DOHH2 (cell line): ENCODE results near the gene PTHLH.

Experiments used
- H3F3A ChIP-seq: fragments of 200-600 bp; sonication (generic), shearing (Covaris generic); 2 replicates; pipeline ENCODE4 v1.6.0; 2016; ENCODE audit warnings: antibody characterized with exemption, mild to moderate bottlenecking; ENCODE audit not compliant: control insufficient read depth, insufficient read depth
- H3K27ac ChIP-seq: fragments of 200-600 bp; sonication (generic); 2 replicates; pipeline ENCODE4 v1.5.1; 2014; ENCODE audit warnings: low read depth, mild to moderate bottlenecking, low read length, moderate library complexity
- H3K27me3 ChIP-seq: fragments of 200-600 bp; sonication (generic); 2 replicates; pipeline ENCODE4 v1.6.1; 2014; ENCODE audit warnings: mild to moderate bottlenecking, low read length, mixed read lengths; ENCODE audit not compliant: control insufficient read depth
- H3K36me3 ChIP-seq: fragments of 200-600 bp; sonication (generic); 2 replicates; pipeline ENCODE4 v1.6.1; 2014; ENCODE audit warnings: mild to moderate bottlenecking, low read length, moderate library complexity, mixed read lengths; ENCODE audit not compliant: control insufficient read depth
- H3K4me1 ChIP-seq: fragments of 200-600 bp; sonication (generic); 2 replicates; pipeline ENCODE4 v1.6.1; 2014; ENCODE audit warnings: mild to moderate bottlenecking, low read length, mixed read lengths; ENCODE audit not compliant: control insufficient read depth
- H3K4me2 ChIP-seq: fragments of 200-600 bp; sonication (generic); 2 replicates; pipeline ENCODE4 v1.6.0; 2014; ENCODE audit warnings: mild to moderate bottlenecking, low read length, moderate library complexity
- H3K4me3 ChIP-seq: fragments of 200-600 bp; sonication (generic); 2 replicates; pipeline ENCODE4 v1.5.1; 2014; ENCODE audit warnings: mild to moderate bottlenecking, low read length, mixed read lengths
- H3K79me2 ChIP-seq: fragments of 200-600 bp; sonication (generic); 2 replicates; pipeline ENCODE4 v1.6.1; 2014; ENCODE audit warnings: mild to moderate bottlenecking, low read length, mixed read lengths; ENCODE audit not compliant: control insufficient read depth
- H3K9me2 ChIP-seq: fragments of 200-600 bp; sonication (generic); replicated peaks from 2 replicates; pipeline ENCODE4 v1.6.1; 2014; ENCODE audit warnings: mild to moderate bottlenecking, low read length, mixed read lengths; ENCODE audit not compliant: control insufficient read depth
- H3K9me3 ChIP-seq: fragments of 200-600 bp; sonication (generic); 2 replicates; pipeline ENCODE4 v1.6.1; 2014; ENCODE audit warnings: antibody characterized with exemption, low read length, mixed read lengths; ENCODE audit not compliant: control insufficient read depth, insufficient read depth
- H4K20me1 ChIP-seq: fragments of 200-600 bp; sonication (generic); 2 replicates; pipeline ENCODE4 v1.6.0; 2014; ENCODE audit warnings: low read depth, mild to moderate bottlenecking, antibody characterized with exemption, low read length, moderate library complexity; ENCODE audit not compliant: control insufficient read depth, insufficient read depth
- EZH2phosphoT487 ChIP-seq: fragments of 200-600 bp; sonication (generic); IDR thresholded peaks from 2 replicates; pipeline ENCODE4 v1.6.1; 2017; ENCODE audit warnings: borderline replicate concordance, mild to moderate bottlenecking, antibody characterized with exemption, low read length, moderate library complexity, mixed read lengths
- TF ChIP-seq, protein P1 (sequence below): fragments of 200-600 bp; sonication (generic); IDR thresholded peaks from one replicate; pipeline ENCODE4 v1.5.1; 2014; ENCODE audit warnings: antibody characterized with exemption, mild to moderate bottlenecking, low read depth, low read length; ENCODE audit not compliant: poor library complexity, severe bottlenecking

PTHLH gene

DNA sequence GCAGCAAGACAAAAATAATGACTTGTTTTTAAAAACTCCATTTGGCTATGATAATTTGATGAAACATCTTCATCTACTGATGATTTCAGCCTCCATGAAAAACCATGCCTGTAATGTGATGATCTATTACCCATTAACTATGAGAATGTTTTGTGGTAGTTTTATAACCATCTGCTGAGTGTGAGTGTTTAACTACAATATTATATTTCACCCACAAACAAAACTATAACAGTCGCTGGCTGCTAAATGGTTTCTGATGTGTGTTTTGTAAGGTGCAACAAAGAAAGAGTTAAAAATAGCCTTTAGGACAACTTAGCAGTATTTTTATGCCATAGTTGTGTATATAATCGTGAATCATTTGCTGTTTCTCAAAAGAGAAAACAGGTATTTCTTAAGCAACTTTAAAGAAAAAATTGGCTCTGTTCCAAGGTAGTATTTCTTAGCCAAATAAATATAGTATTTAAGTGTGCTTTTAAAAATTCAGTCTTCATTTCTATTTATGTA lies 4.9 kb downstream of the PTHLH start:
- Histone ChIP-seq H3K27ac (no peak overlapping the region), H3K4me2 (no peak overlapping the region)

DNA sequence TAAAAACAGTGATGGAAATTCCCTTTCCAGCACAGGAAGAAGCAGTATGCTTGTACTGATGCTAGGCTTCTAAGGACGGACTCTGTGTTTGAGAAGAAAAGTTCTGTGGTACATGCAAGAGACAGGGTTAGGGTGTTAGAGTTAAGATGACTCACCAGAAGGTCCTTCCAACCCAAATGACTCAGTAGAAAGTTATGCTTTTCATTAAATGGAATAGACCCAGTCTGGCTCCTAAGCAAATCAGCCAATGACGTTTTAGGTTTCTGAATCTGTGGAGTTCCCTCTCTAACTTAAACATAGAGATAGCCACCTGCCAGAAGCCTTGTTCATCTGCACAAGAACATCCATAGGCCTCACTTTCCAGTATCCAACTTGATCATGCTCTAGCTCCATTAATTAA lies 5.7 kb downstream of the PTHLH start:
- no peaks in the 10 kb centered on the region for H3K9me2 ChIP-seq
- H4K20me1 ChIP-seq, result no peaks in the 10 kb centered on the region
- H3K4me3 ChIP-seq, result no peak overlapping the region
- no peak overlapping the region for H3K4me2 ChIP-seq
- no peaks in the 10 kb centered on the region; the same call in 1 of the 2 replicates for H3K9me3 ChIP-seq
- no peaks in the 10 kb centered on the region for H3K36me3 ChIP-seq
- TF ChIP-seq, protein P1, sequence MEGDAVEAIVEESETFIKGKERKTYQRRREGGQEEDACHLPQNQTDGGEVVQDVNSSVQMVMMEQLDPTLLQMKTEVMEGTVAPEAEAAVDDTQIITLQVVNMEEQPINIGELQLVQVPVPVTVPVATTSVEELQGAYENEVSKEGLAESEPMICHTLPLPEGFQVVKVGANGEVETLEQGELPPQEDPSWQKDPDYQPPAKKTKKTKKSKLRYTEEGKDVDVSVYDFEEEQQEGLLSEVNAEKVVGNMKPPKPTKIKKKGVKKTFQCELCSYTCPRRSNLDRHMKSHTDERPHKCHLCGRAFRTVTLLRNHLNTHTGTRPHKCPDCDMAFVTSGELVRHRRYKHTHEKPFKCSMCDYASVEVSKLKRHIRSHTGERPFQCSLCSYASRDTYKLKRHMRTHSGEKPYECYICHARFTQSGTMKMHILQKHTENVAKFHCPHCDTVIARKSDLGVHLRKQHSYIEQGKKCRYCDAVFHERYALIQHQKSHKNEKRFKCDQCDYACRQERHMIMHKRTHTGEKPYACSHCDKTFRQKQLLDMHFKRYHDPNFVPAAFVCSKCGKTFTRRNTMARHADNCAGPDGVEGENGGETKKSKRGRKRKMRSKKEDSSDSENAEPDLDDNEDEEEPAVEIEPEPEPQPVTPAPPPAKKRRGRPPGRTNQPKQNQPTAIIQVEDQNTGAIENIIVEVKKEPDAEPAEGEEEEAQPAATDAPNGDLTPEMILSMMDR, result no peak
- no peak for TF ChIP-seq EZH2phosphoT487
- no peaks in the 10 kb centered on the region for H3F3A ChIP-seq
- no peaks in the 10 kb centered on the region for H3K4me1 ChIP-seq
- H3K27ac ChIP-seq, result no peak overlapping the region
- peaks cover 34% of the 10 kb centered on the region for H3K27me3 ChIP-seq
- H3K79me2 ChIP-seq, result no peaks in the 10 kb centered on the region

More for the DNA sequence above, 4.9 kb downstream of the PTHLH start:
- Histone ChIP-seq H3K9me2 (no peaks in the 10 kb centered on the region), H3K4me3 (no peak overlapping the region), H3K27me3 (peaks cover 34% of the 10 kb centered on the region), H3F3A (no peaks in the 10 kb centered on the region), H3K9me3 (no peaks in the 10 kb centered on the region; the same call in 1 of the 2 replicates), H4K20me1 (no peaks in the 10 kb centered on the region), H3K79me2 (no peaks in the 10 kb centered on the region), H3K36me3 (no peaks in the 10 kb centered on the region), H3K4me1 (no peaks in the 10 kb centered on the region)
- TF ChIP-seq, protein P1, result no peak
- no peak for TF ChIP-seq EZH2phosphoT487

DNA sequence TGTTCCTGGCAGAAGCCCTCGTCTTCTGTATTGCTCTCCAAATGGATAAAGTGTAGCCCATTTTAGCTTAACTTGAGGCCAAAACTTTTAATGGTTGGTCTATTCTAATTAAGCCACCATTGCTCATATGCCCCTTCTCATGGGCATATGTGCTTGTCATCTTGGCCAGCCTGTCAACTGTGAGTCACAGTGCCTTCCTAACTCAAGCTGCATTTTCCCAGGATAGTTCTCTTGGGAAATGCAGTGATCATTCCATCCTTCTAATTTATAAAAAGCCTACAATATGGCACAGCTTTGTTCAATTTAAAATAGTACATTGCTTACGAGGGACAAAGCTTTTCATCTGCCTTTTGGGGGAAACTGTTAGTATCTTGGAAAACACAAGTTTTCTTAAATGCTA lies 6.6 kb downstream of the PTHLH start:
- no peak overlapping the region for H3K4me2 ChIP-seq
- H3K9me2 ChIP-seq, result no peaks in the 10 kb centered on the region
- H3K4me3 ChIP-seq, result no peak overlapping the region
- H4K20me1 ChIP-seq, result no peaks in the 10 kb centered on the region
- H3K36me3 ChIP-seq, result no peaks in the 10 kb centered on the region
- no peaks in the 10 kb centered on the region for H3F3A ChIP-seq
- H3K79me2 ChIP-seq, result no peaks in the 10 kb centered on the region
- H3K27me3 ChIP-seq, result peaks cover 26% of the 10 kb centered on the region
- no peaks in the 10 kb centered on the region; the same call in 1 of the 2 replicates for H3K9me3 ChIP-seq
- TF ChIP-seq, protein P1, result no peak
- TF ChIP-seq EZH2phosphoT487, result no peak
- H3K27ac ChIP-seq, result no peak overlapping the region
- no peaks in the 10 kb centered on the region for H3K4me1 ChIP-seq
